Measurements from ENCODE around the gene PLPPR3. TPM values are rescaled to one million over a fixed set of nuclear protein-coding genes. Genes with fewer than 3 reads are reported as not detected.

Gene PLPPR3
- total and polyA plus RNA-seq, 10 of the 15 experiments (the other 5 are each of a cell fraction or from before 2014, with no cell fraction given), result 0.07 TPM; not detected in 9

GRCh38 chr19:805600-806550, 15.9 kb downstream of the PLPPR3 start (continued):
- TF ChIP-seq TBL1XR1 (IDR thresholded peaks at IDR 0.05; ENCODE audit: low read depth, low read length) (no peak), ZNF622 (IDR thresholded peaks at IDR 0.05) (no peak), MYB (IDR thresholded peaks at IDR 0.05; ENCODE audit: borderline replicate concordance, low read depth, low read length) (no peak), ZBTB33 (IDR thresholded peaks at IDR 0.05) (peak; percentile 49; the same call in 1 of the 2 replicates), SRF (IDR thresholded peaks at IDR 0.05; ENCODE audit: low read depth in 2 of 2, low read length in 2 of 2) (no peak), CUX1 (IDR thresholded peaks at IDR 0.05; ENCODE audit: insufficient replicate concordance, low read depth, low read length) (no peak), NRF1 (conservative IDR thresholded peaks at IDR 0.05; ENCODE audit: low read depth, low read length) (no peak), KDM1A (IDR thresholded peaks at IDR 0.05; ENCODE audit: borderline replicate concordance) (no peak), RBBP5 (conservative IDR thresholded peaks at IDR 0.05) (no peak), POLR2AphosphoS2 (IDR thresholded peaks at IDR 0.05; ENCODE audit: low read depth, low read length) (no peak), POLR2A (IDR thresholded peaks at IDR 0.05; ENCODE audit: low read depth, low read length) (peak; percentile 56), ZNF207 (IDR thresholded peaks at IDR 0.05; ENCODE audit: borderline replicate concordance) (no peak), LARP7 (IDR thresholded peaks at IDR 0.05) (no peak), ATF7 (IDR thresholded peaks at IDR 0.05; ENCODE audit: low read depth) (no peak), WRNIP1 (IDR thresholded peaks at IDR 0.05; ENCODE audit: borderline replicate concordance, low read depth, low read length) (no peak), GATAD2B (conservative IDR thresholded peaks at IDR 0.05; ENCODE audit: low read depth) (no peak), ZBTB40 (IDR thresholded peaks at IDR 0.05; ENCODE audit: borderline replicate concordance) (no peak)

All from GM12878 (cell line).